Neuron (in vitro differentiated cells): ENCODE results near the gene COLEC11.
"Not testable (repeated sequence)": the region's sequence is repeated elsewhere in the genome, so short reads cannot be mapped to it uniquely, and the experiment has no call there.

Experiments
- H2AFZ ChIP-seq: one replicate; pipeline ENCODE4 v1.6.1; 2013; ENCODE audit warnings: low read depth, mild to moderate bottlenecking, inconsistent platforms, low read length, moderate library complexity
- H3K27me3 ChIP-seq: one replicate; pipeline ENCODE4 v1.6.1; 2013; ENCODE audit warnings: low read length; ENCODE audit not compliant: insufficient read depth
- H3K36me3 ChIP-seq: one replicate; pipeline ENCODE4 v1.6.1; 2013; ENCODE audit warnings: low read length; ENCODE audit not compliant: insufficient read depth
- H3K4me1 ChIP-seq: one replicate; pipeline ENCODE4 v1.6.1; 2013; ENCODE audit warnings: low read length; ENCODE audit not compliant: insufficient read depth
- H3K4me3 ChIP-seq: 2 replicates; pipeline ENCODE4 v1.5.1; 2013; ENCODE audit warnings: mild to moderate bottlenecking, low read length, moderate library complexity
- H3K9me3 ChIP-seq: one replicate; pipeline ENCODE4 v1.6.1; 2013; ENCODE audit warnings: low read length

The COLEC11 gene

GRCh38 chr2:3635975-3636327, 41.0 kb downstream of the COLEC11 start:
- H3K4me1 ChIP-seq, H3K9me3 ChIP-seq, H3K4me3 ChIP-seq, H3K27me3 ChIP-seq, H3K36me3 ChIP-seq, H2AFZ ChIP-seq: not testable (repeated sequence)

GRCh38 chr2:3636586-3637310, 41.8 kb downstream of the COLEC11 start:
- Histone ChIP-seq H3K4me1 (no peaks in the 10 kb centered on the region), H2AFZ (no peak overlapping the region), H3K9me3 (no peaks in the 10 kb centered on the region), H3K36me3 (no peaks in the 10 kb centered on the region), H3K4me3 (no peak overlapping the region), H3K27me3 (no peaks in the 10 kb centered on the region)

DNA sequence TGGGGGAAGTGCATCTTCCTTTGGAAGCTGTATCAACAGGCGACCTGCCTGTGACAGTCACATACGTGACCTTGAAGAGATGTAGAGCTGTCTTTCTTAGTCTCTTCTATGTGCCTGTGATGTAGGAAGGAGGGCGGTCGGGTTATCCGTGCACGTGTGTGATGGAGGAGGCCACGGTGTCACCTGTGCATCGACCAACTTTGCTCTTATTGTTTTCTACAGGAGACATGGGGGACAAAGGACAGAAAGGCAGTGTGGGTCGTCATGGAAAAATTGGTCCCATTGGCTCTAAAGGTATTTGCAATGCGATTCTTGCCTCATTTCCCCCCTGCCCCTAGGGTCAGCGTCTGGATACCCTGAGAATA, 42.4 kb downstream of the COLEC11 start:
- Histone ChIP-seq H3K4me1 (no peaks in the 10 kb centered on the region), H3K36me3 (no peaks in the 10 kb centered on the region), H3K9me3 (no peaks in the 10 kb centered on the region), H3K27me3 (no peaks in the 10 kb centered on the region), H3K4me3 (no peak overlapping the region), H2AFZ (no peak overlapping the region)

GRCh38 chr2:3637692-3638455, 43.0 kb downstream of the COLEC11 start:
- Histone ChIP-seq H3K4me1 (no peaks in the 10 kb centered on the region), H3K9me3 (no peaks in the 10 kb centered on the region), H3K27me3 (no peaks in the 10 kb centered on the region), H2AFZ (no peak overlapping the region), H3K36me3 (no peaks in the 10 kb centered on the region), H3K4me3 (no peak overlapping the region)

GRCh38 chr2:3638456-3638810, 43.5 kb downstream of the COLEC11 start:
- H2AFZ ChIP-seq, result no peak overlapping the region
- H3K36me3 ChIP-seq, result no peaks in the 10 kb centered on the region
- no peaks in the 10 kb centered on the region for H3K4me1 ChIP-seq
- H3K9me3 ChIP-seq, result no peaks in the 10 kb centered on the region
- no peak overlapping the region for H3K4me3 ChIP-seq
- H3K27me3 ChIP-seq, result no peaks in the 10 kb centered on the region

DNA sequence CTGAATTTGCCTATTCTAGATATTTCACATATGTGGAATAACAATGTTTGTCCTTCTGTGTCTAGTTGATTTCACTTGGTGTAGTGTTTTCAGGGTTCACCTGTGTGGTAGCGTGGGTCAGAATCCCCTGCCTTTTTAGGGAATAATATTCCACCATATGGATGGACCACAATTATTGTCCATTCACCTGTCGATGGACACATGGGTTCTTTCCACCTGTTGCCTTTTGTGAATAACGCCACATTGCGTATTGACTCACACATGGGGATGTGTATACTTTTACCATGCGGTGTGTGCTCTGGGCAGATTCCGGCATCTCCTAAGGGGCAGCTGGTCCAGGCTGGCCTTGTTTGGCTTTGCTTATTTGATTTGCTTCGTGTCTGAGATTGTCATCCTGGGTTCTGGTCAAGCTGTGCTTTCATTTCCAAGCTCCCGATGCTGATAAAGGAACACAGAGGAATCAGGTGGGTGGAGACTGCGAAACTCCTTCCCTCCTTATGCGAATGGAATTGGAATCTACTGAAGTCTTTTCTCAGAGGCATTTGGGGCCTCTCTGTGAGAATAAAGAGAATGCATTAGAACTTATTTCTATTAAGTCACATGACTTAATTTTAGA, 44.2 kb downstream of the COLEC11 start:
- Histone ChIP-seq H3K4me3 (no peak overlapping the region), H3K4me1 (no peaks in the 10 kb centered on the region), H3K27me3 (no peaks in the 10 kb centered on the region), H3K9me3 (no peaks in the 10 kb centered on the region), H3K36me3 (no peaks in the 10 kb centered on the region), H2AFZ (no peak overlapping the region)

DNA sequence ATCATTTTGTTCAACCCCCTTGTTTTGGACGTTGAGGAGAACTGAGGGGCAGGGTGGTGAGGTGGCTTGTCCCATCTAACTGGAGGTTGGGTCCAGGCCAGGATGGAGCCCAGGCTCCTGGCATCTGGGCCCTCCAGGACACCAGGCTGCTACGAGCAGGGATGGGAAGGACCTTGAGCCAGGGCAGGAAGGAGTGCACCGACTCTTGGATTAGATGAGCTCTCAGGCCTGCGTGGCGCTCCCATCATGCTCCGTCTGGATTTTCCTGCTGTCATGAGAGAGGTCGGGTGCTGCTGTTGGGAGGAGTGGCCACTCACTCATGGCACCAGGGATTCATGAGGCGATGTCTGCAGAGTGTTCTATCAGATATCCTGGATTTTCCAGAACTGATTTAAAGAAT, 44.7 kb downstream of the COLEC11 start:
- H3K27me3 ChIP-seq, result no peaks in the 10 kb centered on the region
- no peak overlapping the region for H2AFZ ChIP-seq
- no peaks in the 10 kb centered on the region for H3K4me1 ChIP-seq
- H3K9me3 ChIP-seq, result no peaks in the 10 kb centered on the region
- H3K4me3 ChIP-seq, result no peak overlapping the region
- no peaks in the 10 kb centered on the region for H3K36me3 ChIP-seq

- no peaks in the 10 kb centered on the region for H3K4me1 ChIP-seq
- H3K36me3 ChIP-seq, result no peaks in the 10 kb centered on the region
- no peak overlapping the region for H2AFZ ChIP-seq
- no peak overlapping the region for H3K4me3 ChIP-seq
- H3K9me3 ChIP-seq, result no peaks in the 10 kb centered on the region
- H3K27me3 ChIP-seq, result no peaks in the 10 kb centered on the region
These were observed 46.3 kb downstream of the COLEC11 start for GRCh38 chr2:3641181-3641580.

DNA sequence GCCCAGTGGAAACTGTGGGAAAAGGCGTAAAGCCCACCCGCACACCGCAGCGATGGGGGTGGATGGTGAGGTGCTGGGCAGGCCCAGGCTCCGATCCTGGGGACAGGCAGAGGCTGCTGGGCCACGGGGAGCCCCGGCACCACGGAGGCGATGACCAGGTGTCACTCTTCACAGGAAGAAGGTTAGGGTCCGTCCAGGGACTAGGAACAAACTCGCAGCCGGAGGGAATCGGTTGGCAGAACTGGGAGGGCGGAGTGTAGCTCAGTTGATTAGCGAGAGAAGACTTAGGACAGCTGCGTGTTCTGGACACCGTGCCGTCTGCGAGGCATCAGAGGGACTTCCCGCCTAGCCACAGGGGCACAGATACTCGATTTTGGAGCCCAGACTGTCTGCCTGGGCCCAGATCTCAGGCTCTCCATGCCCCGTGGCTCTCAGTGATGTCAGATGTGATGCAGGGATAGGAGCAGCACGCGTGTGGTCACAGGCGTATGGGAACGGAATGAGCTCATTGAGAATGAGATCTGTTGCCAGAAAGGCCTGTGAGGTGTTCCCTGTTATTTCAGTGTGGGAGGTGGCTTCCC, 47.0 kb downstream of the COLEC11 start:
- Histone ChIP-seq H3K4me3 (no peak overlapping the region), H3K9me3 (no peaks in the 10 kb centered on the region), H3K4me1 (no peaks in the 10 kb centered on the region), H3K27me3 (no peaks in the 10 kb centered on the region), H2AFZ (no peak overlapping the region), H3K36me3 (no peaks in the 10 kb centered on the region)

DNA sequence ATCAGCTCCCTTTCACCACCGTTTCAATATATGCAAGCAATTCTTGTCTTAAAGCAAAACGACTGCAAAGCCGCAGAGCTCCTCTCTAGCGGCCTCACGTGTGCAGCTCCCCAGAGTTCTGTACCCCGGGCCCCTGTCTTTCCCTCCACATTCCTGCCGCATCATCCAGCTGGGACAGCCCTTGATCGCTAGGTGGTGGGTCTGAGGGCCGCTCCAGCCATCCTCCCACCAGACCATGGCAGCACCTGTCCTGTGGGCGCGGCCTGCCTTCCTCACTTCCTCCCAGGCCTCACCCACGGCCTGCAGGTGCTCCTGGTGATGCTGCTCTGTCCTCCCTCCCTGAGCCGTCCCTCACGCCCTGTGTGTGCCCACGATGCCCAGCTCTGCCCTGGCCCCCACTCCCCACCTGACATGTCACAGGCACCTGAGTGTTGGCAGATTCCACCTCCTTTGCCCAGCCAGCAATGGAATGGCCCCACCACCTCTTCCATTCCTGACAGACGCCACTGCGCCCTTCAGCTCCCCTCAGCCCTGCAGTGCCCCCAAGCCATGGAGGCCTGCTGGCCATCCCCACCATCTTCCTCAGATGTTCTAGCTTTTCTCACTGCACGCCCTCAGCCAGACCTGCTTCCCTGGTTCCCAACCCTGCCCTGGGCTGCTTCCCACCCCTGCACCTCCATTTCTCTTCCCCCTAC, 47.8 kb downstream of the COLEC11 start:
- Histone ChIP-seq H3K4me3 (no peak overlapping the region), H2AFZ (no peak overlapping the region), H3K36me3 (no peaks in the 10 kb centered on the region), H3K27me3 (no peaks in the 10 kb centered on the region), H3K9me3 (no peaks in the 10 kb centered on the region), H3K4me1 (no peaks in the 10 kb centered on the region)

DNA sequence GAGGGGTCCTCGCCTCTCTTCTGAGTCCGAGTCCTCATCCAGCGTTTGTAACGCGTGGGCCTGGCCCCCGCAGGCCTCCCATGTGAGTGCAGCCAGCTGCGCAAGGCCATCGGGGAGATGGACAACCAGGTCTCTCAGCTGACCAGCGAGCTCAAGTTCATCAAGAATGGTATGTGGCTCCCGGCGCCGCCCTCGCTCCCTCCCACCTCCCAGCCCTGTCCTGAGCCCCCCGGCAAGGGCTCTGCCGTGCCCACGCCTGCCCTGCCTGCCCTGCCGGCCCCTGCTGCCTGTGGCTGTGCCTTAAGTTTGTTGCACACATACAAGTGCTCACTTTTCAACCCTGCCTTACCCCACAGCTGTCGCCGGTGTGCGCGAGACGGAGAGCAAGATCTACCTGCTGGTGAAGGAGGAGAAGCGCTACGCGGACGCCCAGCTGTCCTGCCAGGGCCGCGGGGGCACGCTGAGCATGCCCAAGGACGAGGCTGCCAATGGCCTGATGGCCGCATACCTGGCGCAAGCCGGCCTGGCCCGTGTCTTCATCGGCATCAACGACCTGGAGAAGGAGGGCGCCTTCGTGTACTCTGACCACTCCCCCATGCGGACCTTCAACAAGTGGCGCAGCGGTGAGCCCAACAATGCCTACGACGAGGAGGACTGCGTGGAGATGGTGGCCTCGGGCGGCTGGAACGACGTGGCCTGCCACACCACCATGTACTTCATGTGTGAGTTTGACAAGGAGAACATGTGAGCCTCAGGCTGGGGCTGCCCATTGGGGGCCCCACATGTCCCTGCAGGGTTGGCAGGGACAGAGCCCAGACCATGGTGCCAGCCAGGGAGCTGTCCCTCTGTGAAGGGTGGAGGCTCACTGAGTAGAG, 48.7 kb downstream of the COLEC11 start:
- Histone ChIP-seq H2AFZ (no peak overlapping the region), H3K27me3 (no peaks in the 10 kb centered on the region), H3K4me1 (no peaks in the 10 kb centered on the region), H3K4me3 (no peak overlapping the region), H3K9me3 (no peaks in the 10 kb centered on the region), H3K36me3 (no peaks in the 10 kb centered on the region)

DNA sequence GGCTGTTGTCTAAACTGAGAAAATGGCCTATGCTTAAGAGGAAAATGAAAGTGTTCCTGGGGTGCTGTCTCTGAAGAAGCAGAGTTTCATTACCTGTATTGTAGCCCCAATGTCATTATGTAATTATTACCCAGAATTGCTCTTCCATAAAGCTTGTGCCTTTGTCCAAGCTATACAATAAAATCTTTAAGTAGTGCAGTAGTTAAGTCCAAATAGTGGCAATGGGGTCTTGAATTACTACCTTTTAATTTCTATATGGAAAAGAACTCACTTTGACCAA, 49.3 kb downstream of the COLEC11 start:
- Histone ChIP-seq H3K4me1 (no peaks in the 10 kb centered on the region), H2AFZ (no peak overlapping the region), H3K36me3 (no peaks in the 10 kb centered on the region), H3K27me3 (no peaks in the 10 kb centered on the region), H3K4me3 (no peak overlapping the region), H3K9me3 (no peaks in the 10 kb centered on the region)
